Panc1 (cell line): ENCODE results near the gene TNFRSF17. TPM values are rescaled to one million over a fixed set of nuclear protein-coding genes. Genes with fewer than 3 reads are reported as not detected.

ENCODE experiments used
- ATAC-seq: fragments of 200-7000 bp; cut with Tn5 transposase; 2 replicates; pipeline ENCODE4 v1.9.1; 2020; ENCODE audit warnings: mild to moderate bottlenecking, moderate library complexity
- BruUV-seq: library from RNA; stranded (reverse); fragments of 400-500 nt; replicated peaks from 2 replicates; lab custom pipeline; 2021; lab: Mats Ljungman, UMichigan
- CTCF ChIA-PET: fragments of 300-600 bp; sonication (Branson Sonifier 250); formaldehyde crosslinking; loops from one replicate; lab custom pipeline; 2022; ENCODE audit warnings: antibody characterized with exemption; lab: Charles Lee
- POLR2A ChIA-PET: fragments of 300-600 bp; sonication (Branson Sonifier 250); formaldehyde crosslinking; loops from one replicate; lab custom pipeline; 2022; ENCODE audit warnings: antibody characterized with exemption; lab: Charles Lee
- DNase-seq: peaks from one replicate; pipeline ENCODE4 v3.0.0-alpha.2; 2010; ENCODE audit warnings: low read depth, low spot score
- H3K27ac ChIP-seq: 2 replicates; pipeline ENCODE4 v1.5.1; 2011; ENCODE audit warnings: mild to moderate bottlenecking, low read length, inconsistent platforms
- H3K27me3 ChIP-seq: fragments of 200-500 bp; sonication (Bioruptor generic); 2 replicates; pipeline ENCODE4 v1.6.0; 2014; ENCODE audit warnings: low read length, inconsistent platforms; ENCODE audit not compliant: control insufficient read depth, insufficient read depth
- H3K36me3 ChIP-seq: fragments of 200-500 bp; sonication (Bioruptor generic); 2 replicates; pipeline ENCODE4 v1.5.1; 2014; ENCODE audit warnings: inconsistent platforms, mild to moderate bottlenecking, low read length, moderate library complexity; ENCODE audit not compliant: control insufficient read depth, insufficient read depth
- H3K4me1 ChIP-seq: 2 replicates; pipeline ENCODE4 v1.5.1; 2011; ENCODE audit warnings: inconsistent platforms, mild to moderate bottlenecking, low read length, moderate library complexity; ENCODE audit not compliant: control insufficient read depth, insufficient read depth
- H3K4me3 ChIP-seq, 2 experiments: 2 replicates each; pipeline ENCODE4 v1.5.1; 2011 to 2012; ENCODE audit warnings: low read depth in 2 of 2, low read length in 2 of 2, mild to moderate bottlenecking in 2 of 2, inconsistent platforms in 1 of 2, moderate library complexity in 1 of 2
- H3K9me3 ChIP-seq: fragments of 200-500 bp; sonication (Bioruptor generic); 2 replicates; pipeline ENCODE4 v1.5.1; 2014; ENCODE audit warnings: low read depth, mild to moderate bottlenecking, inconsistent platforms, low read length, moderate library complexity; ENCODE audit not compliant: control insufficient read depth, insufficient read depth
- POLR2AphosphoS5 ChIP-seq: IDR thresholded peaks from 2 replicates; pipeline ENCODE4 v1.6.1; 2012; ENCODE audit warnings: mild to moderate bottlenecking, low read depth, low read length, moderate library complexity
- SIN3A ChIP-seq: IDR thresholded peaks from 2 replicates; pipeline ENCODE4 v1.6.1; 2012; ENCODE audit warnings: low read depth, mild to moderate bottlenecking, low read length, moderate library complexity, borderline replicate concordance; ENCODE audit not compliant: insufficient read depth
- TCF7L2 ChIP-seq: IDR thresholded peaks from 2 replicates; pipeline ENCODE4 v1.6.1; 2011; ENCODE audit warnings: mild to moderate bottlenecking, low read depth, low read length, inconsistent platforms
- in situ Hi-C: cut with HindIII; loops from 2 replicates; pipeline ENCODE4 v1.10.0; 2016; ENCODE audit warnings: low sequenced_read_pairs, low pct_unique_long_range_greater_than_20kb
- intact Hi-C: fragments of 100-400 bp; cut with micrococcal nuclease; formaldehyde crosslinking; loops from one replicate; pipeline ENCODE4 v1.10.0; 2022; ENCODE audit not compliant: unreplicated experiment
- total RNA-seq: library from RNA; stranded (reverse); gene quantifications from one replicate; pipeline ENCODE4 v1.2.1, GENCODE V29; 2021; ENCODE audit not compliant: unreplicated experiment
- TF ChIP-seq, protein P1 (sequence below), 2 experiments: IDR thresholded peaks; 2 replicates each; pipeline ENCODE4 v1.6.1; 2011 to 2012; ENCODE audit warnings: low read depth in 2 of 2, control low read depth in 1 of 2, low read length in 1 of 2, mild to moderate bottlenecking in 1 of 2, moderate library complexity in 1 of 2; ENCODE audit not compliant: insufficient read depth in 1 of 2
- TF ChIP-seq, protein P2 (sequence below): fragments of 450-650 bp; IDR thresholded peaks from 2 replicates; pipeline ENCODE4 v1.5.1; 2017; ENCODE audit warnings: mild to moderate bottlenecking

Gene TNFRSF17
- total RNA-seq, 1 experiment from 2014 or later = not detected

GRCh38 chr16:11980136-11980844 lies 15.3 kb downstream of the TNFRSF17 start:
- no peaks in the 10 kb centered on the region for H3K9me3 ChIP-seq
- no peak overlapping the region for H3K4me3 ChIP-seq
- ChIA-PET CTCF (no interaction called here), POLR2A (no interaction called here)
- DNase-seq (no peak), ATAC-seq (no peak)
- no peak overlapping the region for H3K27ac ChIP-seq
- H3K36me3 ChIP-seq = no peaks in the 10 kb centered on the region
- TF ChIP-seq TCF7L2 = no peak
- TF ChIP-seq POLR2AphosphoS5 = no peak
- TF ChIP-seq, protein P1, sequence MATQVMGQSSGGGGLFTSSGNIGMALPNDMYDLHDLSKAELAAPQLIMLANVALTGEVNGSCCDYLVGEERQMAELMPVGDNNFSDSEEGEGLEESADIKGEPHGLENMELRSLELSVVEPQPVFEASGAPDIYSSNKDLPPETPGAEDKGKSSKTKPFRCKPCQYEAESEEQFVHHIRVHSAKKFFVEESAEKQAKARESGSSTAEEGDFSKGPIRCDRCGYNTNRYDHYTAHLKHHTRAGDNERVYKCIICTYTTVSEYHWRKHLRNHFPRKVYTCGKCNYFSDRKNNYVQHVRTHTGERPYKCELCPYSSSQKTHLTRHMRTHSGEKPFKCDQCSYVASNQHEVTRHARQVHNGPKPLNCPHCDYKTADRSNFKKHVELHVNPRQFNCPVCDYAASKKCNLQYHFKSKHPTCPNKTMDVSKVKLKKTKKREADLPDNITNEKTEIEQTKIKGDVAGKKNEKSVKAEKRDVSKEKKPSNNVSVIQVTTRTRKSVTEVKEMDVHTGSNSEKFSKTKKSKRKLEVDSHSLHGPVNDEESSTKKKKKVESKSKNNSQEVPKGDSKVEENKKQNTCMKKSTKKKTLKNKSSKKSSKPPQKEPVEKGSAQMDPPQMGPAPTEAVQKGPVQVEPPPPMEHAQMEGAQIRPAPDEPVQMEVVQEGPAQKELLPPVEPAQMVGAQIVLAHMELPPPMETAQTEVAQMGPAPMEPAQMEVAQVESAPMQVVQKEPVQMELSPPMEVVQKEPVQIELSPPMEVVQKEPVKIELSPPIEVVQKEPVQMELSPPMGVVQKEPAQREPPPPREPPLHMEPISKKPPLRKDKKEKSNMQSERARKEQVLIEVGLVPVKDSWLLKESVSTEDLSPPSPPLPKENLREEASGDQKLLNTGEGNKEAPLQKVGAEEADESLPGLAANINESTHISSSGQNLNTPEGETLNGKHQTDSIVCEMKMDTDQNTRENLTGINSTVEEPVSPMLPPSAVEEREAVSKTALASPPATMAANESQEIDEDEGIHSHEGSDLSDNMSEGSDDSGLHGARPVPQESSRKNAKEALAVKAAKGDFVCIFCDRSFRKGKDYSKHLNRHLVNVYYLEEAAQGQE (IDR thresholded peaks at IDR 0.05; ENCODE audit: insufficient read depth in 1 of 2, low read depth in 2 of 2, low read length in 1 of 2) = no peak
- TF ChIP-seq SIN3A = no peak
- TF ChIP-seq, protein P2, sequence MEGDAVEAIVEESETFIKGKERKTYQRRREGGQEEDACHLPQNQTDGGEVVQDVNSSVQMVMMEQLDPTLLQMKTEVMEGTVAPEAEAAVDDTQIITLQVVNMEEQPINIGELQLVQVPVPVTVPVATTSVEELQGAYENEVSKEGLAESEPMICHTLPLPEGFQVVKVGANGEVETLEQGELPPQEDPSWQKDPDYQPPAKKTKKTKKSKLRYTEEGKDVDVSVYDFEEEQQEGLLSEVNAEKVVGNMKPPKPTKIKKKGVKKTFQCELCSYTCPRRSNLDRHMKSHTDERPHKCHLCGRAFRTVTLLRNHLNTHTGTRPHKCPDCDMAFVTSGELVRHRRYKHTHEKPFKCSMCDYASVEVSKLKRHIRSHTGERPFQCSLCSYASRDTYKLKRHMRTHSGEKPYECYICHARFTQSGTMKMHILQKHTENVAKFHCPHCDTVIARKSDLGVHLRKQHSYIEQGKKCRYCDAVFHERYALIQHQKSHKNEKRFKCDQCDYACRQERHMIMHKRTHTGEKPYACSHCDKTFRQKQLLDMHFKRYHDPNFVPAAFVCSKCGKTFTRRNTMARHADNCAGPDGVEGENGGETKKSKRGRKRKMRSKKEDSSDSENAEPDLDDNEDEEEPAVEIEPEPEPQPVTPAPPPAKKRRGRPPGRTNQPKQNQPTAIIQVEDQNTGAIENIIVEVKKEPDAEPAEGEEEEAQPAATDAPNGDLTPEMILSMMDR = no peak
- no TSS peak for BruUV-seq
- intact Hi-C loops (no loop called here), in situ Hi-C loops (no loop called here)
- peaks cover 6% of the 10 kb centered on the region; the same call in 1 of the 2 replicates for H3K4me1 ChIP-seq
- no peaks in the 10 kb centered on the region for H3K27me3 ChIP-seq

DNA sequence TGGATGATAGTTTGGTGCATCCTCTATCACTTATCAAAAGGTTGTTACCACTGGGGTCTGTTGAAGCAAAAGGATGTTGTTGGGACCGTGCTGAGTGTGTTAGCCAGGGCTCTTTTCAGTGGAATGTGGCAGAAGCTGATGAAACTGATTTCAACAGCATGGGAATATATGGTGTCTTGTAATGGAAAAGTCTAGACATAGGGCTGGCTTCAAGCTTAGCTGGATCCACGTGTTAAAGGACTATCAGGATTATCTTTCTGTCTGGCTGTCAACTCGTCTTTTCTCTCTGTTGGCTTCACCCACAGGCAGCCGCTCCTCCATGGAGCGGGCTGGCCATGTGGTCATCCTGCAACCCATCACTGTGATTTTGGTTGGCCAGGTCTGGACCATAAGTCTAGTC lies 20.2 kb downstream of the TNFRSF17 start:
- TF ChIP-seq, protein P2 = no peak
- TF ChIP-seq SIN3A = no peak
- TF ChIP-seq, protein P1 (IDR thresholded peaks at IDR 0.05; ENCODE audit: insufficient read depth in 1 of 2, low read depth in 2 of 2, low read length in 1 of 2) = no peak
- no peak for TF ChIP-seq TCF7L2
- TF ChIP-seq POLR2AphosphoS5 = no peak
- POLR2A ChIA-PET = no interaction called here
- DNase-seq (no peak), ATAC-seq (no peak)
- intact Hi-C loops = no loop called here
- Histone ChIP-seq H3K4me3 (no peak overlapping the region), H3K27me3 (no peaks in the 10 kb centered on the region), H3K9me3 (no peaks in the 10 kb centered on the region), H3K4me1 (no peaks in the 10 kb centered on the region), H3K27ac (no peak overlapping the region), H3K36me3 (no peaks in the 10 kb centered on the region)
- no TSS peak for BruUV-seq
- CTCF ChIA-PET = no interaction called here
- in situ Hi-C loops = no loop called here
